ENCODE measurements around the gene ERFL. TPM values are rescaled to one million over a fixed set of nuclear protein-coding genes. Genes with fewer than 3 reads are reported as not detected.

ERFL gene
- total RNA-seq, 2 donors from 2014 or later = not detected

GRCh38 chr19:41897820-41898219 is 30.4 kb downstream of the ERFL start:
- Histone ChIP-seq H3K4me1 (no peaks in the 10 kb centered on the region), H3K4me3 (no peak overlapping the region), H3K36me3 (replicated peaks in 1 of 2; ENCODE audit: insufficient read depth in 1 of 2, low read depth in 2 of 2) (peaks cover 5 to 46% of the 10 kb centered on the region in 2 donors), H3K27ac (no peak overlapping the region), H3K9me3 (no peaks in the 10 kb centered on the region), H3K27me3 (no peaks in the 10 kb centered on the region)
- no peak for ATAC-seq
- intact Hi-C loops (cut with DNase I) = no loop called here
- TF ChIP-seq POLR2A (IDR thresholded peaks at IDR 0.05) (no peak), CTCF (IDR thresholded peaks at IDR 0.05) (no peak)
- DNase-seq = no peak
- WGBS, 2 donors = 81 to 86% methylated on average over 19 to 24 of the region's 24 CpGs

- no peak for TF ChIP-seq POLR2A (IDR thresholded peaks at IDR 0.05)
- TF ChIP-seq CTCF (IDR thresholded peaks at IDR 0.05) = no peak
- peaks cover 5 to 40% of the 10 kb centered on the region in 2 donors for H3K36me3 ChIP-seq (replicated peaks in 1 of 2; ENCODE audit: insufficient read depth in 1 of 2, low read depth in 2 of 2)
These were observed 31.1 kb downstream of the ERFL start for GRCh38 chr19:41897181-41897580.

GRCh38 chr19:41896581-41896942 is 31.7 kb downstream of the ERFL start:
- H3K9me3 ChIP-seq = no peaks in the 10 kb centered on the region
- intact Hi-C loops (cut with DNase I) = no loop called here
- no peak overlapping the region for H3K4me3 ChIP-seq
- no peak overlapping the region for H3K27ac ChIP-seq
- no peaks in the 10 kb centered on the region for H3K27me3 ChIP-seq
- DNase-seq = no peak
- no peak for ATAC-seq
- peaks cover 5 to 33% of the 10 kb centered on the region in 2 donors for H3K36me3 ChIP-seq (replicated peaks in 1 of 2; ENCODE audit: insufficient read depth in 1 of 2, low read depth in 2 of 2)
- TF ChIP-seq POLR2A (IDR thresholded peaks at IDR 0.05) (no peak), CTCF (IDR thresholded peaks at IDR 0.05) (no peak)
- WGBS, 2 donors = 80% methylated on average over 1 of the region's 1 CpG; no CpG with 5 or more reads in 1 of the 2 donors
- no peaks in the 10 kb centered on the region for H3K4me1 ChIP-seq

More at GRCh38 chr19:41897181-41897580, 31.1 kb downstream of the ERFL start:
- no peak overlapping the region for H3K4me3 ChIP-seq
- no peaks in the 10 kb centered on the region for H3K9me3 ChIP-seq
- H3K4me1 ChIP-seq = no peaks in the 10 kb centered on the region
- 100% methylated on average over 3 of the region's 3 CpGs; no CpG with 5 or more reads in 1 of the 2 donors for WGBS, 2 donors
- intact Hi-C loops (cut with DNase I) = no loop called here
- H3K27me3 ChIP-seq = no peaks in the 10 kb centered on the region
- DNase-seq = no peak
- no peak overlapping the region for H3K27ac ChIP-seq
- ATAC-seq = no peak

GRCh38 chr19:41895745-41896580 is 32.3 kb downstream of the ERFL start:
- intact Hi-C loops (cut with DNase I) = no loop called here
- H3K36me3 ChIP-seq (replicated peaks in 1 of 2; ENCODE audit: insufficient read depth in 1 of 2, low read depth in 2 of 2) = peaks cover 5 to 30% of the 10 kb centered on the region in 2 donors

More at GRCh38 chr19:41895745-41896580, 32.3 kb downstream of the ERFL start:
- no peak for DNase-seq
- no peaks in the 10 kb centered on the region for H3K4me1 ChIP-seq
- no peak overlapping the region for H3K4me3 ChIP-seq
- TF ChIP-seq POLR2A (IDR thresholded peaks at IDR 0.05) (no peak), CTCF (IDR thresholded peaks at IDR 0.05) (no peak)
- no peaks in the 10 kb centered on the region for H3K27me3 ChIP-seq
- no peak for ATAC-seq
- no peak overlapping the region for H3K27ac ChIP-seq
- H3K9me3 ChIP-seq = no peaks in the 10 kb centered on the region
- 88 to 93% methylated on average over 6 to 19 of the region's 19 CpGs for WGBS, 2 donors
